Esophagus squamous epithelium (tissue), 5 donors: ENCODE results near the gene TMEM269. TPM values are rescaled to one million over a fixed set of nuclear protein-coding genes. Genes with fewer than 3 reads are reported as not detected.

ENCODE experiments used
- DNase-seq: peaks from one replicate; lab custom pipeline; 2025; lab: John Stamatoyannopoulos, UW
- H3K27ac ChIP-seq, 4 donors: fragments of 200-600 bp; sonication (generic); one replicate each; pipeline ENCODE4 v1.5.1; 2016 to 2019; ENCODE audit warnings: mild to moderate bottlenecking in 1 of 4
- H3K27me3 ChIP-seq, 4 donors: fragments of 200-600 bp; sonication (generic); 1 replicate in 3 of 4; 2 replicates in 1 of 4; pipeline versions ENCODE4 v1.5.1 to v1.6.0; 2017 to 2021; ENCODE audit warnings: antibody characterized with exemption in 1 of 4
- H3K36me3 ChIP-seq, 3 donors: fragments of 200-600 bp; sonication (generic); one replicate each; pipeline ENCODE4 v1.5.1; 2016 to 2019
- H3K4me1 ChIP-seq, 3 donors: fragments of 200-600 bp; sonication (generic); one replicate each; pipeline ENCODE4 v1.5.1; 2017 to 2019
- H3K4me3 ChIP-seq, 4 donors: fragments of 200-600 bp; sonication (generic); 1 replicate in 3 of 4; 2 replicates in 1 of 4; pipeline ENCODE4 v1.5.1; 2016 to 2019; ENCODE audit warnings: mild to moderate bottlenecking in 2 of 4, moderate library complexity in 1 of 4
- H3K9me3 ChIP-seq, 3 donors: fragments of 200-600 bp; sonication (generic); one replicate each; pipeline ENCODE4 v1.5.1; 2016 to 2019
- POLR2A ChIP-seq, 4 donors: fragments of 450-650 bp; IDR thresholded peaks; one replicate each; pipeline ENCODE4 v1.6.1; 2017; ENCODE audit warnings: antibody characterized with exemption in 4 of 4, mild to moderate bottlenecking in 4 of 4, moderate library complexity in 3 of 4
- WGBS, 2 donors: methylation state at CpG; one replicate each; pipeline ENCODE4 v1.1.5; 2018; 5-methylcytosine and 5-hydroxymethylcytosine counted together
- intact Hi-C: fragments of 100-400 bp; cut with DNase I; formaldehyde crosslinking; loops from one replicate; pipeline ENCODE4 v1.15.0; 2022
- total RNA-seq, 4 donors: library from RNA; depleted of rRNA; stranded (reverse); fragments of >200 nt; gene quantifications; one replicate each; pipeline ENCODE4 v1.1.0, GENCODE V29; 2016
- TF ChIP-seq, protein P1 (sequence below), 6 experiments: fragments of 450-650 bp in 4 of 6; fragments of 200-600 bp in 2 of 6; sonication (generic) in 2 of 6; IDR thresholded peaks; one replicate each; pipeline ENCODE4 v1.5.1; 2016 to 2019; ENCODE audit warnings: antibody characterized with exemption in 6 of 6, mild to moderate bottlenecking in 4 of 6, moderate library complexity in 4 of 6
- donor health status: DM: yes; HTN: yes; CAD: no.

The TMEM269 gene, protein sequence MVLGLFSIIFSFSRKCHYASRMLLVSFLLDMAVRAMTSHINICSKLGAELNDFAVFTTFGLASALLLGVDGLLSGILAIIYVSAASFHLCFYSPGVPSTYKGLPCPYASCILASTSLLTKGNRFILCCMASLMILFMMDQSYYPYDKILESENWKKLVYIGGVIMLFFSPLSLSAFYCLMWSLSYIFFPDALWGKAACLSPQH
- not detected for total RNA-seq

- 3 to 16% methylated on average over 17 to 27 of the region's 54 CpGs for WGBS, 2 donors
- DNase-seq = no peak
- Histone ChIP-seq H3K4me1 (peaks cover 10 to 21% (median 12%) of the 10 kb centered on the region in 3 donors), H3K27ac (peak within 1 kb of the TSS in 1 of 4 donors; percentile 32), H3K4me3 (peak within 1 kb of the TSS; percentile 21 to 65 (median 39)), H3K9me3 (no peaks in the 10 kb centered on the region), H3K27me3 (peaks cover 0 to 12% (median 0%) of the 10 kb centered on the region in 4 donors), H3K36me3 (peaks cover 0 to 30% (median 0%) of the 10 kb centered on the region in 3 donors)
- intact Hi-C loops = no loop called here
- no peak for TF ChIP-seq POLR2A (IDR thresholded peaks at IDR 0.05)
- TF ChIP-seq, protein P1, sequence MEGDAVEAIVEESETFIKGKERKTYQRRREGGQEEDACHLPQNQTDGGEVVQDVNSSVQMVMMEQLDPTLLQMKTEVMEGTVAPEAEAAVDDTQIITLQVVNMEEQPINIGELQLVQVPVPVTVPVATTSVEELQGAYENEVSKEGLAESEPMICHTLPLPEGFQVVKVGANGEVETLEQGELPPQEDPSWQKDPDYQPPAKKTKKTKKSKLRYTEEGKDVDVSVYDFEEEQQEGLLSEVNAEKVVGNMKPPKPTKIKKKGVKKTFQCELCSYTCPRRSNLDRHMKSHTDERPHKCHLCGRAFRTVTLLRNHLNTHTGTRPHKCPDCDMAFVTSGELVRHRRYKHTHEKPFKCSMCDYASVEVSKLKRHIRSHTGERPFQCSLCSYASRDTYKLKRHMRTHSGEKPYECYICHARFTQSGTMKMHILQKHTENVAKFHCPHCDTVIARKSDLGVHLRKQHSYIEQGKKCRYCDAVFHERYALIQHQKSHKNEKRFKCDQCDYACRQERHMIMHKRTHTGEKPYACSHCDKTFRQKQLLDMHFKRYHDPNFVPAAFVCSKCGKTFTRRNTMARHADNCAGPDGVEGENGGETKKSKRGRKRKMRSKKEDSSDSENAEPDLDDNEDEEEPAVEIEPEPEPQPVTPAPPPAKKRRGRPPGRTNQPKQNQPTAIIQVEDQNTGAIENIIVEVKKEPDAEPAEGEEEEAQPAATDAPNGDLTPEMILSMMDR (IDR thresholded peaks at IDR 0.05) = no peak
These were observed at the start of gene TMEM269 for GRCh38 chr1:42784946-42785693. Gene TMEM269 (plus strand): TSS chr1:42784991. CDS start chr1:42789894, 4,903 bp downstream.

GRCh38 chr1:42735056-42735455, 49.7 kb upstream of the TMEM269 start:
- intact Hi-C loops = no loop called here
- peaks cover 8 to 31% (median 25%) of the 10 kb centered on the region in 3 donors for H3K4me1 ChIP-seq
- H3K27me3 ChIP-seq = no peaks in the 10 kb centered on the region
- TF ChIP-seq, protein P1 (IDR thresholded peaks at IDR 0.05) = no peak
- TF ChIP-seq POLR2A (IDR thresholded peaks at IDR 0.05) = no peak
- no peak overlapping the region for H3K4me3 ChIP-seq
- H3K36me3 ChIP-seq = no peaks in the 10 kb centered on the region
- DNase-seq = no peak
- 77 to 81% methylated on average over 5 to 8 of the region's 11 CpGs for WGBS, 2 donors
- no peaks in the 10 kb centered on the region for H3K9me3 ChIP-seq
- no peak overlapping the region for H3K27ac ChIP-seq

DNA sequence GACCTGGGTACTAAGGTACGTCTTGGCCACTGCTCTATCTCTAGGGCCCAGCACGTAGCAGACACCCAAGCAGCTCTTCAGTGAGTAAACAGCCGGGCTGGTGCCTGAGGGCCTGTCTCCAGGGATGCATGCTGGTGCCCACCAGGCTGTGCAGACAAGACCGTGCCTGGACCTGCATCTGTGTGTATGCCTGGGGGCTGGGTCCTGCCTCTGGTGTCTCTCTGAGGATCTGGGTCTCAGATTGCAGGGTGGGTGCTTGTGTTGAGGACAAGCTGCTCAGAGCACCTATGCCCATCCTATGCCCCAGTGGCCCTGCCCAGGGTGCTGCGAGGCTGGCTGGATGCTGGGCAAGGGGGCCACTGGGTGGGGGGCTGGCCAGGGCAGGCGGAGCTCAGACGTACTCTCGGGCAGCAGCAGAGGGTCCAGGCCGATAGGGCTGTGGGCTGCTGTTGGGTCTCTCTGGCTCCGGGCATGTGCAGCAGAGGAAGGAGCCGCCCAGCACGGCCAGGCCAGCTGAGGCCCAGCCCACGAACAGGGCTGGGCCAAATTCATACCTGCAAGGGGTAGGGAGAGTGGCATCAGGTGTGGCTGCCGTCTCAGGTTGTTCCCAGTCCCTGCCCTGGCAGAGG, 49.2 kb upstream of the TMEM269 start:
- no peak overlapping the region for H3K27ac ChIP-seq
- peaks cover 8 to 37% (median 28%) of the 10 kb centered on the region in 3 donors for H3K4me1 ChIP-seq
- no peak overlapping the region for H3K4me3 ChIP-seq
- no peaks in the 10 kb centered on the region for H3K27me3 ChIP-seq
- no peaks in the 10 kb centered on the region for H3K36me3 ChIP-seq
- intact Hi-C loops = no loop called here
- no peaks in the 10 kb centered on the region for H3K9me3 ChIP-seq
- TF ChIP-seq, protein P1 (IDR thresholded peaks at IDR 0.05) = no peak
- TF ChIP-seq POLR2A (IDR thresholded peaks at IDR 0.05) = no peak
- DNase-seq = no peak
- WGBS, 2 donors = 63 to 86% methylated on average over 2 of the region's 14 CpGs

- intact Hi-C loops = no loop called here
- Histone ChIP-seq H3K9me3 (no peaks in the 10 kb centered on the region), H3K4me3 (no peak overlapping the region), H3K27ac (no peak overlapping the region), H3K27me3 (no peaks in the 10 kb centered on the region), H3K36me3 (no peaks in the 10 kb centered on the region), H3K4me1 (peaks cover 8 to 42% (median 28%) of the 10 kb centered on the region in 3 donors)
- 62% methylated on average over 4 of the region's 4 CpGs; no CpG with 5 or more reads in 1 of the 2 donors for WGBS, 2 donors
- no peak for TF ChIP-seq POLR2A (IDR thresholded peaks at IDR 0.05)
- TF ChIP-seq, protein P1 (IDR thresholded peaks at IDR 0.05) = peak in 2 of 6 experiments; percentile 3 to 38
- DNase-seq = no peak
These were observed 48.6 kb upstream of the TMEM269 start for GRCh38 chr1:42736152-42736551.
